ENCODE results near the gene TRIM3.
A peak's percentile ranks its signal among the peaks of the same experiment; 100 is the strongest.

Gene TRIM3

DNA sequence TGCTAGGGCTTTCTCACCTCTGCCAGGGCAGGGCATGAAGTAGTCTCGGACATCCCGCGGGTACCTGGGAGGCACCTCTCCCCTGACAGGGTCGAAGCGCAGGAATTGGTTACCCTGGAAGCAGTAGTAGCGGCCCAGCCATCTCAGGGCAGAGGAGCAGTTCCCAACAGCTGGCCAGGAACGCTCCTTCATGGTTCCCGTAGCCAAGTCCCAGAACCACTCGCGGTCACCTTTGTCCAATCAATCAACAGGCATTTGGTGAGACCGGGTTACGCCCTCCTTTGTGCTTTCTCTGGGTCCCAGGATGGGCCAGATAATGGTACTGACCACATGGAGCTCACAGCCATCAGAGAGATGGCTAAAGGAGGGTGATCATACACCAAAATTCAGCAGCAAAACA lies 36.3 kb downstream of the TRIM3 start:
- DNase-seq: no peak

DNA sequence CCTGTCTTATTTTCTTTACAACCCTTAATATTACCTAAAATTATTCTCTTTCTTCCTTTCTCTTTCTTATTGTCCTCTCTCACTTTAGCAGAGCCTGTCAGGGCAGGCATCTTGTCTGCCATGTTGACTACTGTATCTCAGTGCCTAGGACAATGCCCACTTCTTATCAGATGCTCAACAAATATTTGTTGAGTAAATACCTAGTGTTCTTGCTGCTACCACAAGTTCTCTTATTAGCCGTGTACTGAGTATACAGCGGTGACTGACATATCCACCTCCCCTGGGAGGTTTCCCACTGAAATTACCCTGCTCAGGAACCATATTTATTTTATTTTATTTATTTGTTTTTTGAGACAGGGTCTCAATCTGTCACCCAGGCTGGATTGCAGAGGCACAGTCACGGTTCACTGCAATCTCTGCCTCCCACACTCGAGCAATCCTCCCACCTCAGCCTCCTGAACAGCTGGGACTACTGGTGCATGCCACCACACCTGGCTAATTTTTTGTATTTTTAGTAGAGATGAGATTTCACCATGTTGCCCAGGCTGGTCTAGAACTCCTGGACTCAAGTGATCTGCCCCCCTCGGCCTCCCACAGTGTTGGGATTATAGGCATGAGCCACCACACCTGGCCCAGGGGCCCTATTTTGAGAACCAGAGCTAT lies 39.6 kb downstream of the TRIM3 start:
- DNase-seq: no peak

GRCh38 chr11:6431861-6432260 lies 41.9 kb downstream of the TRIM3 start:
- no peak for DNase-seq

GRCh38 chr11:6427516-6427915 lies 46.2 kb downstream of the TRIM3 start:
- DNase-seq: no peak

- no peak for DNase-seq
Observed at GRCh38 chr11:6420677-6421076, 53.1 kb downstream of the TRIM3 start.

DNA sequence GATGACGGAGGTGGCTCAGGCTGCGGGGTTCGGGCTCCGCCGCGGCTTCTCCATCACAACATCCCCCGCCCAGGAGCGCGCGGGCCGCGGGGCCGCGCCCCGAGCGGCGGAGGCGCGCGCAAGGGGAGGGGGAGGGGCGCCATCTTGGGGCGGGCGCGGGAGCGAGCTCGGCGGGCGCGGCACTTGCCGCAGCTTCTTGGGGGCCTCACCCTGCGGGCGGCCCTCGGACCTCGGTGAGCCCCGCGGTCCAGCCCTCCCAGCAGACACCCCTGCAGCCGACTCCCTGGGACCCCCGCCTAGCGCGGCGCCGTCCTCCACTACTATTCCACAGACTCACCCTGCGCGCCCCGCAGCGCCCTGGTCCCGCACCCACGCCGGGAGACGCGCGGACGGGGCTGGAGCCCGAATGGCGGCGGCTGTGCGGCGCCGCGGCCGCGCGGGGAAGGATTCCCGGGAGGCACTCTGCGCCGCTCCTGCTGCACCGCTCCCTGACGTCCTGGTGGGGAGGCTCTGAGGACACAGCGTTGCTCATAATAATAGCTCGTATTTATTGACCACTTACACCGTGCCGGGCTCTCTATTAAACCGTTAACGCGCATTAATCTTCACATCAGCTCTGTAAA lies 54.6 kb downstream of the TRIM3 start, which contains the start of gene APBB1:
APBB1 (minus strand) TSS at position 86 of the 623 bp plus-strand sequence. CDS start 7,747 bp downstream, outside the sequence.
- peak; percentile 47 to 73 (median 53) for DNase-seq

GRCh38 chr11:6418557-6419008 lies 55.2 kb downstream of the TRIM3 start:
- DNase-seq: no peak

- DNase-seq: no peak
Observed at GRCh38 chr11:6417907-6418556, 55.7 kb downstream of the TRIM3 start.

DNA sequence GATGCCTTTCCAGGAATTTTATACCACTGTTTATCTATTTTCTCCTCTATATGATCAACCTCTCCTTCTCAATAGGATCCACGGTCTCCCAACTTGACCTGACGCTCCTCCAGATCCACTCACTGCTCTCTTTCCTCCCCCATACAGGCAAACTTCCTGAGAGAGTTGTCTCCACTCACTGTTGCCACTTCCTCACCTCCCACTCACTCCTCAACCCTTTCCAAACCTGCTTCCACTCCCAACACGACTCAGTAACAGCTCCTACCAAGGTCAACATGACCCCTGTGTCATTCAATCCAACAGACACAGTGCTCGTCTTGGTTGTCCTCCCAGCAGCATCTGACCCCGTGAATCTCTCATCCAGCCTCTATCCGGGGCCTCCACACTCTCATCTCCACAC lies 57.9 kb downstream of the TRIM3 start:
- DNase-seq: peak; percentile 31 to 48 (median 40)

DNA sequence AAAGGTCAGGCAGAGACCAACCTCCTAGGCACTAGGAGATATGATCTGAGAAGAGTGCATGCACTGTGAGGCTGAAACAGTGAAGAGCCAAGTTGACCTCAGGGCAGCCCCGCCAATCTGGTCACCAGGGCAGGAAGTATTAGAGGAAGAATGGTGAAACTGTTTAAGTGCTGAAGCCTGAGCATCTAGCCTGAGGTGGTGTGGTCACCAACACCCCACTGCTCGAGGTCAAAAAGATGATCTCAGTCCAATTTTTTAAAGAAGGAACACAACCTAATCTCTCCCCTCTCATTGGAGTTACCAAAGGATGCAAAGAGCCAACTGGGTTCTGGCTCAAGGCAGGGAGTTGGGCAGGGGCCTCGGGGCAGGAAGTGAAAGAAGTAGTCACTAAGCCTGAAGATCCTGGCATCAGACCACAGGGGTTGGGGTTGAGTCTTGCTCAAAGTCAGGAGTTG lies 58.8 kb downstream of the TRIM3 start:
- DNase-seq: peak; percentile 60 to 71 (median 63)

DNA sequence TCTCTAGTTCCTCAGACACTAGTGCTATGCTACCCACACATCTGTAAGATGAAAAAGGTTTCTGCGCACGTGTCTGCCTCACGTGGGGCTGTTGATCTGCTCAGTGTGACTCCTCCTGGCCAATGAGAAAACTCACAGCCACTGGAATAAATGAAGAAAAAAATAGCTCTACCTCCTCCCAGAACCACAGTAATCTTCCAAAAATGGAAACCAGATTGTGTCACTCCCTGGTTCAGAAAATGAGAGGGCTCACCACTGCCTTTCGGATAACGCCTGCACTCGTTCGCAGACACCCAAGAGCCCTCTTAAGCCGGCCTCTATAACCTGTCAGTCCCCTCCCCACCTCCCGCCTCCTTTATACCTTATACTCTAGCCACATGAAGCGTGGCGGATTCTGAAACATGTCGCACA lies 59.9 kb downstream of the TRIM3 start:
- no peak for DNase-seq

- DNase-seq: no peak
Observed at GRCh38 chr11:6411594-6412031, 62.1 kb downstream of the TRIM3 start.

DNA sequence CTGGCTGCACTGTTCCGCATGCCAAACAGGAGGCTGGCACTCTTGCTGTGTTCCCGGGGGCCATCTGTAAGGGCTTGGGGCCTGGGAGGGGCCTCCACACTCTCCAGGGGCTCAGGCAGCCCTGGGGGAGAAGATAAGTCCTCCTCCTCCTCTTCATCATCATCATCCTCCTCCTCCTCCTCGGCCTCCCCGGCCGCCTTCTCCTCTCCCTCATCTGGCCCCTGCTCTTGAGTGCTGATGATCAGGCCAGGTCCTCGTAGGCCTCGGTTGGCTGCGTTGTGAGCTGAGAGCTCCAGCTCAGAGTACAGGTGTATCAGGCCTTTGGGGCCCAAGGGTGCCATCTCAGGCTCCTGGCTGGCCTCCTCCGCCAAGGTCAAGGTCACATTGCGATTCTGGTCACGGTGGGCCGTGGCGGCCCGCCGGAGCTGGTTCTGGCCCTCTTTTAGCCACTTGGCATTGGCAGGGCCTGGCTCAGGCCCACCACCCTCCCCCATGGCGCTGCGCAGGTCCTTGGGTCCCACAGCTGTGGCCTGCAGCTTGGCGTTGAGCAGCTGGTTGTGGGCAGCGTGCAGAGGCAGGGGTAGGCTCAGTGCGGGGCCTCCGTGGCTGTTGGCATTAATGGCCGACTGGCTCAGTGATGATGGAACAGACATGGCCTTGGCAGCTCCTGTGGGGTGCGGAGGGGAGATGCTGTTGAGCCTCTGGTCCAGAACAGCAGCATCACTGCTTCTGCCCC lies 62.9 kb downstream of the TRIM3 start:
- no peak for DNase-seq

- no peak for DNase-seq
Observed at GRCh38 chr11:6406370-6406769, 67.4 kb downstream of the TRIM3 start.

DNA sequence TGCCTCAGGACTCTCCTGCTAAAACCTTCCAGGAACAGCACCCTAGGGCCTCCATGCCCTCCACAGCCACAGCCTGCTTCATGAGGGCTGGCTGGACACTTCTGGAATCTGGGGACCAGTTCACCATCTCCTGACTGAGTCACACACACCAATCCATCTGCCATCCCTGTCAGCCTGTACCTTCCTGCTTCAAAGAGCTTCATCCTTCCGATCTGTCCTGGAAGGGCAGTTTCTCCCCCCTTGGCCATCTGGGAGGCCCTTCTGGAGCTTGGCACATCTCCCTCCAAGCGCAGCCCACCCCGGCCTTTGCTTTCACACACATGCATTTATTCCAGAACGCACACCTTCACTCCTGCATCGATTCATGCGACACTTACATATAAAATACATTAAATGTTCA lies 67.9 kb downstream of the TRIM3 start:
- DNase-seq: no peak

- no peak for DNase-seq
Observed at GRCh38 chr11:6405052-6405667, 68.6 kb downstream of the TRIM3 start.

GRCh38 chr11:6404342-6405051 lies 69.2 kb downstream of the TRIM3 start:
- DNase-seq: no peak

GRCh38 chr11:6403539-6403938 lies 70.2 kb downstream of the TRIM3 start:
- DNase-seq: no peak

- DNase-seq: no peak
Observed at GRCh38 chr11:6402561-6402981, 71.2 kb downstream of the TRIM3 start.

DNA sequence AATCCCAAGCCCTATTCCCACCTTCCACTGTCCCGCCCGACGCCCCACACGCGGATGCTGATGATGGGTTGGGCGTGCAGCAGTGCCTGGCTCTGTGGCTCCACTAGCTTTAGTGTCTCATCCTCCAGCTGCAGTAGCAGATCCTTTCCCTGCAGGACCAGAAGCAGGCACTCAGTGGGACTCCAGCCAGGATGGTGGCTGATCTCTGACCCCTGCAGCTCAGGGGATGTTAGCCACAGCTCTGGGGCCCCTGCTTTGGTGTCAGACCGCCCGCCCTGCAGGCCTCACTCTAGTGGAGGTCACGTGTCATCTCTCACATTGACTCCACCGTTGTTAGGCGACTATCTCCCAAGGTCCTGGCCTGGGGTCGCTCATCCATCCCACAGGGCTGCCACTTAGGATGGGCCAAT lies 71.7 kb downstream of the TRIM3 start:
- no peak for DNase-seq

GRCh38 chr11:6401464-6401863 lies 72.3 kb downstream of the TRIM3 start:
- DNase-seq: no peak

Data from suppressor macrophage treated with lipopolysaccharide for 1 hour (primary cell).